Dedifferentiated amniotic fluid mesenchymal stem cell (primary cell): ENCODE results near the gene TOMM34.
A peak's percentile ranks its signal among the peaks of the same experiment; 100 is the strongest.

Experiments used
- DNase-seq: peaks from one replicate; pipeline ENCODE4 v3.0.0-alpha.2; 2016; ENCODE audit errors: extremely low spot score

TOMM34 gene

GRCh38 chr20:44960103-44960852 lies at the start of gene TOMM34:
TSS of gene TOMM34 (minus strand) at chr20:44960397. CDS start at chr20:44960333, 64 bp downstream.
- peak; percentile 83 for DNase-seq

DNA sequence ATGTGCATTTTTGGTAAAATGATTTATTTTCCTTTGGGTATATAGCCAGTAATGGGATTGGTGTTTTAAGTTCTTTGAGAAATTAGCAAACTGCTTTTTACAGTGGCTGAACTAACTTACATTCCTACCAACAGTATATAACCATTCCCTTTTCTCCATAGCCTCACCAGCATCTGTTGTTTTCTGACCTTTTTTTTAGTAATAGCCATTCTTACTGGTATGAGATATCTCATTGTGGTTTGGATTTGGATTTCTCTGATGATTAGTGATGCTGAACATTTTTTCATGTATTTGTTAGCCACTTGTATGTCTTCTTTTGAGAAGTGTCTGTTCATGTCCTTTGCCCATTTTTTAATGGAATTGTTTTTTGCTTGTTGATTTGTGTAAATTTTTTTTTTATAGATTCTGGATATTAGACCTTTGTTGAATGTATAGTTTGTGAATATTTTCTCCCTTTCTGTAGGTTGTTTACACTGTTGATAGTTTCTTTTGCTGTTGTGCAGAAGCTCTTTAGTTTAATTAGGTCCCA lies 48.4 kb upstream of the TOMM34 start:
- DNase-seq = no peak

DNA sequence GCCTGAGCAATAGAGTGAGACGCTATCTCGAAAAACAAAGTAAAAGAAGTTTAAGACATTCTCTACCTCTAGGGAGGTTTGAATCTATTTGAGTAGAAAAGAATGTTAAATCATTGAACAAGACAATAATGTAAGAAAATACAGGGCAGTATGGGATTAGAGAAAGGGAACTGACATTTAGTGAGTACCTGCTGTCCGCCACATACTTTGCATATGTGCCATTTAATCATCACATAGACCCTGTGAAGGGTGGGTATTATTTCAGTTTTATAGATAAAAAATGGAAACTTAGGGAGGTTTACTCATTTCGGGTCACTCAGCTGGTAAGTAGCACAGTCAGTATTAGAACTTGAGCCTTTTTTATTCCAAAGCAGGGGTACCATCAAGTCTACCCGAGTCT lies 37.5 kb upstream of the TOMM34 start:
- DNase-seq = no peak

GRCh38 chr20:44997171-44997570 lies 37.0 kb upstream of the TOMM34 start:
- DNase-seq = no peak

GRCh38 chr20:44993343-44993742 lies 33.1 kb upstream of the TOMM34 start:
- no peak for DNase-seq

- DNase-seq = no peak
Observed at GRCh38 chr20:44990957-44991356, 30.8 kb upstream of the TOMM34 start.

- no peak for DNase-seq
Observed at GRCh38 chr20:44990425-44990824, 30.2 kb upstream of the TOMM34 start.

GRCh38 chr20:44988631-44989171 lies 28.5 kb upstream of the TOMM34 start:
- DNase-seq = no peak

DNA sequence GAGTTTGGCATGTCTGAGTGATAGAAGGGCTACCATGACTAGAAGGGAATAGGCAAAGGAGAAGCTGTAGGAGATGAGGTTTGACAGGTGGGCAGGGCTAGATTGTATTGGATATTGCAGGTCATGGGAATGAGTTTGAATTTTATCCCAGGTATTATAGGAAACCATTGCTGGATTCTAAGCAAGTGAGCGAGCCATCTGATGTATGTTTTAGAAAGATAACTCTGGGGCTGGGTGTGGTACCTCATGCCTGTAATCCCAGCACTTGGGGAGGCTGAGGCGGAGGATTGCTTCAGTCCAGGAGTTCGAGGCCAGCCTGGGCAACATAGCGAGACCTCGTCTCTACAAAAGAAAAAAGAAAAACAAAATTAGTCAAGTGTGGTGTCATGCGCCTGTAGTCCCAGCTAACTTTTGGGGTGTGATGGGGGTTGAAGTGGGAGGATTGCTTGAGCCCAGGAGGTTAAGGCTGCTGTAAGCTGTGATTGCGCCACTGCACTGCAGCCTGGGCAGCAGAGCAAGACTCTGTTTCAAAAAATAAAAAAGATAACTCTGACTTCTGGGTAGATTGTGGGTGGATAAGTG lies 23.0 kb upstream of the TOMM34 start:
- DNase-seq = no peak

DNA sequence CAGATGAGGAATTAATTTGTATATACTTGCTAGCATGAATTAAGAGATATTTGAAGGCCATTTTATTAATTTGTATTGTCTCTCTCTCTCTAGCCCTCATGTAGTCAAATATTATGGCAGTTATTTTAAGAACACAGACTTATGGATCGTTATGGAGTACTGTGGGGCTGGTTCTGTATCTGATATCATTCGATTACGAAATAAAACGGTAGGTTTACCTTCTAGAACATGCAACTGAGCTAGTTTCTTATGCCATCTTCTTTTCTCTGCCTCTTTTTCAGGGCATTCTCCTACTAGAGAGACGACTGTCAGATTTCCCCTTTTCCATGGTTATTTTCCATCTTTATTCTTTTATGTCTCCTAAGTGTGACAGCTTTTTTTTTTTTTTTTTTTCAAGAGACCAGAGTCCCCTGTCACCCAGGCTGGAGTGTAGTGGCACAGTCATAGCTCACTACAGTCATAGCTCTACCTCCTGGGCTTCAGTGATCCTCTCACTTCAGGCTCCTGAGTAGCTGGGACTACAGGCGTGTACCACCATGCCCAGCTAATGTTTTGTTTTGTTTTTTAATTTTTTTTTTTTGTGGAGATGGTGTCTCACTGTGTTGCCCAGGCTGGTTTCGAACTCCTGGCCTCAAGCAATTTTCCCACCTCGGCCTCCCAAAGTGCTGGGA lies 21.7 kb upstream of the TOMM34 start:
- DNase-seq = no peak

DNA sequence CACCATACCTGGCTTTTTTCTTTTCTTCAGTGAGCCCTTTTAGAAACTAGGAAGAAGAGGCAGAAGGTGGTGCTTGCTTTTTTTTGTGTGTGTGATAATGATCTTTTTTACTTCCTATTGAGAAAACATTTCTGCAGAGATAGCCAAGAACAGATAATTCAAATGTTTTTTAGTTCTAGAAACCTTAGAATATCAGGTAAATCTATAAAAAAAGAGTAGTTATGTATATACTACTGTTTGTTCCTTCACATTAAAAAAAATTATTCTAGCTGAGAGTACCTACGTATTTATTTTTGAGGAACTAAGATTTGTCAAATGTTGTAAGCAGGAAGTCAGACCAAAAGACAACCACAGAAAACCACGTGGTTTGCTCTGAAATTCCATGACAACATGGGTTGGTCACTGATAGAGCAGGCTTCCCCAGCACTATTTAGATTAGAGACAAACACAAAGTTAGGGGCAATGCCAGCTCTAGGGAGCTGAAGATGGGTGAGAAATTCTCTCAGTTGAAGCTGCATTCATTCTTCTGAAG lies 19.0 kb upstream of the TOMM34 start:
- DNase-seq = no peak

DNA sequence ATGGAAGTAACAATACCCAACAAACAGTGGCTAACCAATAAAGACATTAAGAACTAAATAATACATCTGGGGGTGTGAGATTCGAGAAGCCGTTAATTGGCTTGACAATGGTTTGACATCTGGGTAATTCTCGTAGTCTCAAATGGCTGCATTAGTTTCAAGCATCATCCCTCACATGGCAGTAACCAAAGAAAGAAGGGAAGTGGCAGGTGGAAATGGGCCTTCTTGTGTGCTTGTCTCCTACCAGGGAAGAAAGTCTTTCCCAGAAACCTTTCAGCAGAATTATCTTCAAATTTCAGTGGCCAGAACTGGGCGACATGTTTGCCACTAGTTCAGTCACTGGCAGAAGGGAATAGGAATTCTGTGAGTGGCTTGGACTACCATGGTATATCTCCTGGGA lies 16.5 kb upstream of the TOMM34 start:
- no peak for DNase-seq

- DNase-seq = no peak
Observed at GRCh38 chr20:44973053-44973452, 12.9 kb upstream of the TOMM34 start.

- DNase-seq = no peak
Observed at GRCh38 chr20:44970243-44970757, 10.1 kb upstream of the TOMM34 start.

GRCh38 chr20:44969300-44969894 lies 9.2 kb upstream of the TOMM34 start:
- DNase-seq = no peak

DNA sequence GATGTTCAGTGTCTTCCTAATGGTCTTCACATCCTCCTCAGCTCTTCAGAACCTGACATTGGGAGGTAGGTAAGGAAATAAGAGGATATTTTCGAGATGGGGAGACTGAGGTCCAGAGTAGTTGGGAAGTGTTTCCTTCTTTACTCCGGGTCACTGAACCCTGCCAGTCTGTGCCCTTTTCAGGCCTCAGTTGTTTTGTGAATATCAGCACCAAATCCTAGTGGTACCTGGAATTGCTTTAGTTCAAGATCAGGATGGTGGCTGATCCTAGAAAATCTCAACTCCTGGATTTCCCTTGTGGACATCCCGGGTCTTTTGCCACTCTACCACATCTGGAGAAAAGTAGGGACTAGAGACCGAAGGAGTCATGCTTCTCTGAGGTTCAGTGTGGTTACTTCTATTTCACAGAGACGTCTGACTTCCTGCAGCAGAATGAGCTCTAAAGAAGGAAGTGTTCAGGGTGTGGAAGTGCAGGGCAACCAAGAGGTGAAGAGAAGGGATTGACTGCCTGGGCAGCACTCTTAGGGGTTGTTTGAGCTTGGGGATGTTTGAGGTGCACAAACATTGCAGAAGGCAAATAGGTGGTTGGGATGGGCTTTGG lies 7.1 kb upstream of the TOMM34 start:
- no peak for DNase-seq

DNA sequence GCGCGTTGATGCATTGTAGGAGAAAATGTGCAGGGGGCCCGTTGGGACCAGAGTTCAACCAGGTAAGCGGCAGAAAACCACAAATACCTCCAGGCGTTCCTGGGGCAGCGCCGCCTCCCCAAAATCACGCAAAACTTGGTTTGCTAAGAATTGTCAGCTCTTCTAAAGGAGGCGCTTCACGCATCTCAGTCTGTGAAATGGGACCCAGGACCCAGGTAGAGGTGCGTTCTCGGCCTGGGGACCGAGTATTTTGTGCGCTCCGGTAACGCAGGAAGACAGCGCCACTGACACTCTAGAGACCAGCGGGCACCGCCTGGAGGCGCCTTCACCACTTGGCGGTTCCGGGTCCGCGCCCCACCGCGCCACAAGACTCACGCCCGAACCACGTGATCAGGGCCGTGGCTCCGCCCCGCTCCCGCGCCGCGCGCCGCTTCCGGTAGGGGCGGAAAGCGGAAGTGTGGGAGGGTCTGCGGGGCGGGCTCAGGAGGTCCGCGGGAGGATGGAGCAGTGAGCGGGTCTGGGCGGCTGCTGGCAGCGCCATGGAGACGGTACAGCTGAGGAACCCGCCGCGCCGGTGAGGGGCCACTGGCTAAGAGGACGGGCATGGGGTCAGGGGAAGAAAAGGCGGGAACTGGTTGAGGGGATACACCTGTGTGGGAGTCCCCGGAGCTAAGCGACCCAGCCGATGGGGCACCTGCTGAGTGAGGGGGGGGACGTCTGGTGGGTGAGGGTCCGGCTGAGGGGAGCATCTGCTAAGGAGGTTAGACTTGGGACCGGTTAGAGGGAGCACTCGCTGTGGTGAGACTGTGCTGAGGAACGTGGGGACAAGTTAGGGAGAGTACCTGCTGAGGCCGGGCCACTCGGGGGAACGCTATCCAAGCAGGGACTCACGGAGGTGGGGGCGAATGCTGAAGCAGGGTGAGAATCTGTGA lies 6.1 kb upstream of the TOMM34 start, which contains the start of gene STK4:
Gene STK4 (plus strand): TSS at position 483 of the 932 bp plus-strand sequence. CDS start 57 bp downstream, at position 540.
- DNase-seq = peak; percentile 87

- DNase-seq = no peak
Observed at GRCh38 chr20:44965651-44966029, 5.4 kb upstream of the TOMM34 start.

DNA sequence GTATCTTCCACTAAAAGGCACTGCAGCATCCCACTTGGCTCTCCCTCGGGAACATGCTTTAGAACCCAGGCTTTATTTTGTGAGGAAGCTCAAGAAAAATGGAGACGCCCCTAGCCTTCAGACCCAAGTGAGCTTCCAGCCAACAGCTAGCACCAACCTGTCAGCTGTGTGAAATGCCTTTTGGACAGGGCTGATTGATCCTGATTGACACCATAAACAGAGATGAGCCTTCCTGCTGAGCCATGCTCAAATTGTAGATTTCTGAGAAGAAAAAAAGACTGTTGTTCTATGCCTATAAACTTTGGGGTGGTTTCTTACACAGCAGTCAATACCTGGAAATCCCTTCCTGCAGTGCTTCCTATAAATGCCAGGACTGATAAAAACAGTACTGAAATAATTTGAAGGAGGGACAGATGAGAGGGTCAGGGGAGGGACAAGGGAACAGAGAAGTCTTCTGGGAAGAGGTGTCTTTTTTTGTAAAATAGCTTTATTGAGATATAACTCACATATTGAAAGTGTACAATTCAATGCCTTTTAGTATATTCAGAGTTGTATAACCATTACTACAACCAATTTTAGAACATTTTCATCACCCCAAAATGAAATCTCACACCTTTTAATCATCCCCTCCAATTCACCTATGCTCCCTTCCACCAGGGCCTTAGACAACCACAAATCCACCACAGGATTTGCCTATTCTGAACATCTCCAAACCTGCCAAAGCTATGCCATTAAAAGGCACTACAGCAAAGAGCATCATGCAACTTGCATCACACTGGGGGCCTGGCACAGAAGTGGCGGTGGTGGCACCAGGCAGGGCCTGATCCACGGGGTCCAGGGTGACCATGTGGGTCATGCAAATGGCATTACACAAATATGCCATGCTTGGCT lies 3.4 kb upstream of the TOMM34 start:
- DNase-seq = no peak
